ENCODE results near the gene CA5A. TPM values are rescaled to one million over a fixed set of nuclear protein-coding genes. Genes with fewer than 3 reads are reported as not detected.
A peak's percentile ranks its signal among the peaks of the same experiment; 100 is the strongest.

Gene CA5A
- total and polyA plus RNA-seq, 2 of the 13 experiments (the other 11 are each of a cell fraction or from before 2014, with no cell fraction given), result 66.8 to 106 TPM

- TF ChIP-seq, protein P1, sequence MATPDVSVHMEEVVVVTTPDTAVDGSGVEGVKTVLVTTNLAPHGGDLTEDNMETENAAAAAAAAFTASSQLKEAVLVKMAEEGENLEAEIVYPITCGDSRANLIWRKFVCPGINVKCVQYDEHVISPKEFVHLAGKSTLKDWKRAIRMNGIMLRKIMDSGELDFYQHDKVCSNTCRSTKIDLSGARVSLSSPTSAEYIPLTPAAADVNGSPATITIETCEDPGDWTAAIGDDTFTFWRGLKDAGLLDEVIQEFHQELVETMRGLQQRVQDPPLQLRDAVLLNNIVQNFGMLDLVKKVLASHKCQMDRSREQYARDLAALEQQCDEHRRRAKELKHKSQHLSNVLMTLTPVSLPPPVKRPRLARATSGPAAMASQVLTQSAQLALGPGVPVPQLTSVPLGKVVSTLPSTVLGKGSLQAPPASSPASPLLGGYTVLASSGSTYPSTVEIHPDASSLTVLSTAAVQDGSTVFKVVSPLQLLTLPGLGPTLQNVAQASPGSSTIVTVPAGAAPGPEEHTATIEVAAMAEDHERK (CRISPR knock-in tag; IDR thresholded peaks at IDR 0.05; ENCODE audit: low read depth), result peak; percentile 92
- TF ChIP-seq ZFP36 (IDR thresholded peaks at IDR 0.05; ENCODE audit: borderline replicate concordance, low read depth, low read length, partially characterized antibody) (no peak), ZNF549 (CRISPR knock-in tag; IDR thresholded peaks at IDR 0.05) (0 out of 2 replicates have a peak, but pooled peaks have one; percentile 55), GPN1 (CRISPR knock-in tag; IDR thresholded peaks at IDR 0.05; ENCODE audit: borderline replicate concordance) (0 out of 2 replicates have a peak, but pooled peaks have one; percentile 14), SIX4 (CRISPR knock-in tag; IDR thresholded peaks at IDR 0.05) (no peak; the same call in 1 of the 2 replicates), ZBTB44 (CRISPR knock-in tag; IDR thresholded peaks at IDR 0.05) (peak; percentile 75; the same call in 1 of the 2 replicates), ZNF773 (CRISPR knock-in tag; IDR thresholded peaks at IDR 0.05; ENCODE audit: borderline replicate concordance) (0 out of 2 replicates have a peak, but pooled peaks have one; percentile 38), IKZF1 (IDR thresholded peaks at IDR 0.05) (no peak), ATF4 (CRISPR knock-in tag; IDR thresholded peaks at IDR 0.05) (peak in 1 of 2 experiments; percentile 53; a peak in 1 of 4 replicates), IKZF4 (CRISPR knock-in tag; IDR thresholded peaks at IDR 0.05; ENCODE audit: borderline replicate concordance, low read depth, not compliant biosample characterization) (peak; percentile 55), ZNF547 (CRISPR knock-in tag; IDR thresholded peaks at IDR 0.05) (peak; percentile 77), POLR2AphosphoS2 (IDR thresholded peaks at IDR 0.05; ENCODE audit: low read depth, low read length) (no peak), ARNT2 (CRISPR knock-in tag; IDR thresholded peaks at IDR 0.05; ENCODE audit: low read depth) (peak; percentile 86), ZBTB21 (CRISPR knock-in tag; IDR thresholded peaks at IDR 0.05) (peak; percentile 13; the same call in 1 of the 2 replicates), ZNF672 (CRISPR knock-in tag; IDR thresholded peaks at IDR 0.05) (no peak)
- TF ChIP-seq, protein P2, sequence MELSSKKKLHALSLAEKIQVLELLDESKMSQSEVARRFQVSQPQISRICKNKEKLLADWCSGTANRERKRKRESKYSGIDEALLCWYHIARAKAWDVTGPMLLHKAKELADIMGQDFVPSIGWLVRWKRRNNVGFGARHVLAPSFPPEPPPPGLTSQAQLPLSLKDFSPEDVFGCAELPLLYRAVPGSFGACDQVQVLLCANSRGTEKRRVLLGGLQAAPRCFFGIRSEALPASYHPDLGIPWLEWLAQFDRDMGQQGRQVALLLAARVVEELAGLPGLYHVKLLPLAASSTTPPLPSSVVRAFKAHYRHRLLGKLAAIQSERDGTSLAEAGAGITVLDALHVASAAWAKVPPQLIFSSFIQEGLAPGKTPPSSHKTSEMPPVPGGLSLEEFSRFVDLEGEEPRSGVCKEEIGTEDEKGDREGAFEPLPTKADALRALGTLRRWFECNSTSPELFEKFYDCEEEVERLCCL (CRISPR knock-in tag; IDR thresholded peaks at IDR 0.05; ENCODE audit: borderline replicate concordance), result 0 out of 2 replicates have a peak, but pooled peaks have one; percentile 67
- TF ChIP-seq, protein P3, sequence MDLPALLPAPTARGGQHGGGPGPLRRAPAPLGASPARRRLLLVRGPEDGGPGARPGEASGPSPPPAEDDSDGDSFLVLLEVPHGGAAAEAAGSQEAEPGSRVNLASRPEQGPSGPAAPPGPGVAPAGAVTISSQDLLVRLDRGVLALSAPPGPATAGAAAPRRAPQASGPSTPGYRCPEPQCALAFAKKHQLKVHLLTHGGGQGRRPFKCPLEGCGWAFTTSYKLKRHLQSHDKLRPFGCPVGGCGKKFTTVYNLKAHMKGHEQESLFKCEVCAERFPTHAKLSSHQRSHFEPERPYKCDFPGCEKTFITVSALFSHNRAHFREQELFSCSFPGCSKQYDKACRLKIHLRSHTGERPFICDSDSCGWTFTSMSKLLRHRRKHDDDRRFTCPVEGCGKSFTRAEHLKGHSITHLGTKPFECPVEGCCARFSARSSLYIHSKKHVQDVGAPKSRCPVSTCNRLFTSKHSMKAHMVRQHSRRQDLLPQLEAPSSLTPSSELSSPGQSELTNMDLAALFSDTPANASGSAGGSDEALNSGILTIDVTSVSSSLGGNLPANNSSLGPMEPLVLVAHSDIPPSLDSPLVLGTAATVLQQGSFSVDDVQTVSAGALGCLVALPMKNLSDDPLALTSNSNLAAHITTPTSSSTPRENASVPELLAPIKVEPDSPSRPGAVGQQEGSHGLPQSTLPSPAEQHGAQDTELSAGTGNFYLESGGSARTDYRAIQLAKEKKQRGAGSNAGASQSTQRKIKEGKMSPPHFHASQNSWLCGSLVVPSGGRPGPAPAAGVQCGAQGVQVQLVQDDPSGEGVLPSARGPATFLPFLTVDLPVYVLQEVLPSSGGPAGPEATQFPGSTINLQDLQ (CRISPR knock-in tag; IDR thresholded peaks at IDR 0.05), result 0 out of 2 replicates have a peak, but pooled peaks have one; percentile 18
- TF ChIP-seq, protein P4, sequence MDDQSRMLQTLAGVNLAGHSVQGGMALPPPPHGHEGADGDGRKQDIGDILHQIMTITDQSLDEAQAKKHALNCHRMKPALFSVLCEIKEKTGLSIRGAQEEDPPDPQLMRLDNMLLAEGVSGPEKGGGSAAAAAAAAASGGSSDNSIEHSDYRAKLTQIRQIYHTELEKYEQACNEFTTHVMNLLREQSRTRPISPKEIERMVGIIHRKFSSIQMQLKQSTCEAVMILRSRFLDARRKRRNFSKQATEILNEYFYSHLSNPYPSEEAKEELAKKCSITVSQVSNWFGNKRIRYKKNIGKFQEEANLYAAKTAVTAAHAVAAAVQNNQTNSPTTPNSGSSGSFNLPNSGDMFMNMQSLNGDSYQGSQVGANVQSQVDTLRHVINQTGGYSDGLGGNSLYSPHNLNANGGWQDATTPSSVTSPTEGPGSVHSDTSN (CRISPR knock-in tag; IDR thresholded peaks at IDR 0.05; ENCODE audit: borderline replicate concordance), result 0 out of 2 replicates have a peak, but pooled peaks have one; percentile 22
These were observed 14.6 kb upstream of the CA5A start, which contains the start of gene BANP (continued) for GRCh38 chr16:87950765-87951551.
